Testis (tissue), 2 donors: ENCODE results near the gene TGFBR3.

Source experiments
- CTCF ChIP-seq, 3 experiments: fragments of 450-650 bp in 2 of 3; fragments of 200-600 bp in 1 of 3; sonication (generic) in 1 of 3; IDR thresholded peaks; one replicate each; pipeline ENCODE4 v1.5.1; 2016 to 2019; ENCODE audit warnings: antibody characterized with exemption in 3 of 3, mild to moderate bottlenecking in 2 of 3, moderate library complexity in 1 of 3
- POLR2A ChIP-seq: fragments of 450-650 bp; IDR thresholded peaks from one replicate; pipeline ENCODE4 v1.6.1; 2017; ENCODE audit warnings: antibody characterized with exemption, mild to moderate bottlenecking, moderate library complexity

DNA sequence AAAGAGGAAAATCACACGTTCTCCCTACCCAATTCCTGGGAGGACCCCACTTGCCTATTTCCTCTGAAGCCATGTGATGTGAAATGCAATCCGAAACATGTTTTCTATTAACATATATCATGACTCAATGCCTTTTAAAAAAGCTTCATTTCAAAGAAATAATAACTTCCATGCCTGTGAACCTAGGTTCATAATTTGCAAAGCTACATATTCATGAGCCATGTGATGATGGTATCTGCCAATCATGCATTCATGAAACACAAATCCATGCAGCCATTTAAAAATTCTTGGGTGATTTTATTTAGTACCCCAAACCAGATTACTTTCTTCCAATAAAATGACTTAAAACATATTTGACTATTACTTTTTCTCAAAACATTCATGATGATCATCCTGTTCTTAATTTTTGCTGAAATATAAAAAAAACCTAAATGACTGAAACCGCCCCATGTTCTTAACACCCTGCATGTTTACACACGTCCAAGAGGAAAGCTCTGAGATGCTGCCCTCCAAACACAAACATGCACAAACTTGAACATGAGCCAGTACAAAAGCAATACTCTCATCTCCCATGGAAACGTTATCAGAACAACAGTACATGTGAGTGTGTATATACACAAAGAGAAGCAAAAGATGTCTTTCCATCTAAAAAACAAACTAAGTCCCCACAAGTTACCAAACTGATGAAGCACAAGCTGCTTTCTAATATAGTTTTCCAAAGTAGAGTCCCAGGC, 140.1 kb downstream of the TGFBR3 start:
- TF ChIP-seq CTCF (IDR thresholded peaks at IDR 0.05) (no peak), POLR2A (no peak)
